GM19468 (cell line): ENCODE results near the gene MAJIN.
A peak's percentile ranks its signal among the peaks of the same experiment; 100 is the strongest.

ENCODE experiments used
- ATAC-seq: cut with Tn5 transposase; IDR thresholded peaks from one replicate; pipeline ENCODE4 v1.9.1; 2021; ENCODE audit warnings: mild to moderate bottlenecking, moderate library complexity, moderate number of reproducible peaks; ENCODE audit not compliant: unreplicated experiment; ENCODE audit errors: extremely low read depth

Gene MAJIN

DNA sequence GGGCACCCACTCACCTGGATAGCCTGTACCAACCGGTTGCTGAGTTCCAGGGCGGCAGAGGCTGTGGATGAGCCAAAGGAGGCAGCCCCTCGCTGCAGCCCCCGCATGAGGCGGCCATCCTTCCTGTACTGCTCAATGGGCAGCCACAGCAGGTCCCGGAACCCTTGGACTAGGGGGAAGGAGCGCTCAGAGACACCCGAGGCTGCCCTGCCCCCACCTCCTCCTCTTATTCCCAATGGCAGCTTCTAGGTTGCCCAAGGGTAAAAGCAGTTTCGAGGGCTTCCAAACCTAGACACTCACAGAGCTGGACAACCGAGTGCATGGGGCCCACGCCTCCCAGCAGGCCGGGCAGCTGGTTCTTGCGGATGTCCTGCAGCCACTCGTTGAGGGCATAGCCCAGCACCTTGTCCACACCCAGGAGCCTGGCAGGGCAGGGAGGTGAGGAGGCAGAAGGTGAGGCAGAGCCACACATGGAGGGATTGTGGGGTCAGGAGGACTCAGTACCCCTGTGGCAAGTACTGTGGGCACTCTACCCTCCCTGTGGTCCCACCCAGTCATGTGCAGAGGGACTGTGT, 75.4 kb downstream of the MAJIN start:
- no peak for ATAC-seq

DNA sequence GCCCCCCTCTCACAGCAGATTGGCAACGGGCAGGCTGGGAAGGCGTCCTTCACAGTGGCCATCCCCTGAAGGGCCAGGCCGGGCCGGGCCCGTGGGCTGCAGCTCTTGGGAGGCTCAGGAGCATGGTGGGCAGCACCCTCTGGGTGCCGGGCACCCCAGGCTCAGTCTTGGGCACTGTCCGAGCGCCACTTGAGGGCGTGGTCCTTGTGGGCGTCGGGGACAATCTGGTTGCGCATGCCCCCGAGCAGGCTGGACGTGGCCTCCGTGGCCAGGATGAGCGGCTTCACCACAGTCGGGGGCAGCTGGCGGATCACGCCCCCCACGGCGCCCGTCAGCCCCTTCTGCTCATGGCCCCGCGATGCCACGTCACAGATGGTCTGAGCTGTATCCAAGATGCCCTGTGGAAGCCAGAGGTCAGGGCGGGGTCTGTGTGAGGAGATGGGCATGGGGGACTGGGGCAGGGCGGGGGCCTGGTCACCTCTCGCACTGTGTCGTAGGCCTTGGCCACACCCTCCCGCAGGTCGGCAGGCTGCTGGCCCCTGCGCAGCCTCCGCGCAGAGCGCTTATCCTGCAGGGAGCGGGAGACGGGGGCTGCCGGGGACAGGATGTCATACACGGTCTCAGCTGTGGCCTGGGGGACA, 77.0 kb downstream of the MAJIN start:
- no peak for ATAC-seq

DNA sequence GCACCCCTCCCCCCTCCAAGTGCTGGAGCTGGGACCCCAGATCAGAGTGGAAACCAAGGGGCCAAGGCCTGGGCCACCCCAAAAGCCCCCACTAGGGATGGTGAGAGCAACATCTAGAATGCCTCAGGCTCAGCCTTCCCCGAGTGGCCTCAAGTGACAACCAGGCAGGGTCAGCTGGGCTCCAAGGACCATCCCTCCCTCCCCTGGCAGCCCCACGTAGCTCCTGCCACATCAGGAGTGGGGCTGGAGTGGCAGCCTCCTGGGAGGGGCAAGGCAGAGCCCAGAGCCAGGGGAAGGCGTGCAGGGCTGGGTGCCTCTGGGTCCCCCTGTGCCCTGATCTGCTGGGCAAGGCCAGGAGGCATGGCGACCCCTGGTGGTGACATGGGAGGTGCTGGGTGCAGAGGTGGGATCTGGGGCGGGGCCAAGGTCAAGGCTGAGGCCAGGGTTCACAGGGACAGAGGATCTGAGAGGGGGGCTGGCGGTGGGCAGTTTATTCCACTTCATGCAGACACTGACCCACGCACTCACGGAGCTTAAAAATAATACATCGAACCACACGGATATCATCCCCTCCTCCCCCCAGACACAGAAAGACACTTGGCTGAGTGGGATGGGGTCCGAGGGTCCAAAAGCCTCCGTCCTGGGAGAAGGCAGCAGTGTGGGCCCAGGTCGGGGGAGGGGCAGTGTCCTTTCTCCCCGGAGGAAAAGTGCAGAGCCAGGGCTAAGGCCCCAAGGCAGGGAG, 77.7 kb downstream of the MAJIN start:
- peak; percentile 39 for ATAC-seq

DNA sequence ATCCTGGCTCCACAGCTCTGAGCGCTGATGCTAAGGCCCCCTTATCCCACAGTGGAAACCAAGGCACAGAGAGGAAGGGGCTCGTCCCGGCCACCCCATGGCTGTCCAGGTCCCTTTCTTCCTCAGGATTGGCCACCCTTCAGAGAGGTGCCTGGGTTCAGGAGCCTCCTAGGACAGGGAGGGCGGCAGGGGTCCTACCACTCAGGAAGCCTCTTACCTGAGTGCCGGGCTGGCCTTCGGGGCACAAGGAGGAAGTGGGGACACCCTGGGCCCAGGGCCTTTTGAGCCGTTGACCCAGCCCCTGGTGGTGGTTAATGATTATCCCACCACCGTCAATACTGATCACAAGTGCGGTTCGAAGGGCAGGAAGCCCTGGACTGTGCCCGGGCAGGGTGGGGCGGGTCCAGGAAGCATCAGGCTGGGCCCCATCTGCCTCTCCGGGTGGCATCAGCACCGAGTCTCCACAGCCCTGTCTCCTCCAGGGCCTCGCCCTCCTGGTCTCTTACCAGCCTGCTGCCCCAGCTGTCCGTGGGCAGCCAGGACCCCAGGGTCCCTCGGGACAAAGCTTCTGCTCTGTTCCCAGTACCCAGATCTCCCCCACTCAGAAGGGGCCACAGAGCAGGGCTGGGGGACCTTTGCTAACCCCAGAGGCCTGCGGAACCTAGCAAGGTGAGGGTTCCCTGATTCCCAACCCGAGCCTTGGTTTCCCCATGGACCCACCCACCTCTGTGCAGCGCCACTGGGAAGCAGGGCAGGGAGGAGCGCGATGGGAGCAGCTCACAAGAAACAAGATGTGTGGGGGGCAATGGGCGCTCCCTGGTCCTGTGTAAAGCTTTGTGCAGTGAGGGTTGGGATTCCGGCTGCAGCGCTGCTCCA, 78.5 kb downstream of the MAJIN start:
- ATAC-seq, result no peak

DNA sequence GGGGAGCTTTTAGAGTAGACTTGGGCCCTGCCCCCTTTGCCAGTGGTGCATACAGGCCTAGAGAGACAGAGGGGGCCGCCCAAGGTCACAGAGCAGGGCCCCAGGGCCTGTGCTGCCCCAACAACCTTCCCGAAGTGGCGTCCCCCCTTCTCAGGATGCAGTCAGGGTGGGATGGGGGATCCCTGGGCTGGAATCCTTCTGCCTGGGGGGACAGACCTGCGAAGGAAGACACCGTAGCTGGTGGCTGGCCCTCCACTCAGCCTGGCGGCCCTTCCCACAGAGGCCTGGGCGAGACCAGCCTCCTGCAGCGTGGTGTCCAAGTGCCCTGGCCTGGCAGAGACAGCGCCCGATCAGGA, 79.1 kb downstream of the MAJIN start:
- no peak for ATAC-seq

DNA sequence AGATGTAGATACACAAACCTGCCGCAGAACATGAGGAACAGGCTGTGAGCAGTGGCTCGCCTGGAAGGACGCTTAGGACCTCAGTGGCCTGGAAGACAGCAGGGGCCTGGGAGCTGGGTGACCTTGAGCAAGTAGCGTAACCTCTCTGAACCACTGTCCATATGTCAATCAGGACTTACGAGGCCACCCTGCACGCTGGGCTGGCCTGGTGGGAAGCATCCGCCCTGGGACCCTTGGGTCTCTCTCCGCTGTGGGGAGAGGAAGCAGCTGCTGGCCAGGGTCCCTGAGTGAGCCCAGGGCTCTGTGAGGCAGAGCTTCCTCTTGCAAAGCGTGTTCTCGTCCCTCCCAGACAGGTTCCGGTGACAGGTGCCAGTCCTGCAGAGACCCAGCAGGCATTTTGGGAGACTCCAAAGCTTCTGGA, 79.5 kb downstream of the MAJIN start:
- no peak for ATAC-seq

DNA sequence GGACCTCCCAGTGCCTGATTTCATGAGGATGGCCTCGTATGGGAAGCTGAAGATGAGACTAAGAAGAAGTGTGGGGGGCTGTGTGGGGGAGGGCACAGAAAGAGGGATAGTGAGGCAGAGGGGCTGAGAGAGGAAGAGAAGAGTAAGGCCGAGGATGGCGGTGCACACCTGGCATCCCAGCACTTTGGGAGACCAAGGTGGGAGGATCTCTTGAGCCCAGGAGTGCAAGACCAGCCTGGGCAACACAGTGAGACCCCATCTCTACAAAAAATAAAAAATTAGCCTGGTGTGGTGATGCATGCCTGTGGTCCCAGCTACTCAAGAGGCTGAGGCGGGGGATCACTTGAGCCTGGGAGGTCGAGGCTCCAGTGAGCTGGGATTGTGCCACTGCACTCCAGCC, 80.0 kb downstream of the MAJIN start:
- no peak for ATAC-seq

DNA sequence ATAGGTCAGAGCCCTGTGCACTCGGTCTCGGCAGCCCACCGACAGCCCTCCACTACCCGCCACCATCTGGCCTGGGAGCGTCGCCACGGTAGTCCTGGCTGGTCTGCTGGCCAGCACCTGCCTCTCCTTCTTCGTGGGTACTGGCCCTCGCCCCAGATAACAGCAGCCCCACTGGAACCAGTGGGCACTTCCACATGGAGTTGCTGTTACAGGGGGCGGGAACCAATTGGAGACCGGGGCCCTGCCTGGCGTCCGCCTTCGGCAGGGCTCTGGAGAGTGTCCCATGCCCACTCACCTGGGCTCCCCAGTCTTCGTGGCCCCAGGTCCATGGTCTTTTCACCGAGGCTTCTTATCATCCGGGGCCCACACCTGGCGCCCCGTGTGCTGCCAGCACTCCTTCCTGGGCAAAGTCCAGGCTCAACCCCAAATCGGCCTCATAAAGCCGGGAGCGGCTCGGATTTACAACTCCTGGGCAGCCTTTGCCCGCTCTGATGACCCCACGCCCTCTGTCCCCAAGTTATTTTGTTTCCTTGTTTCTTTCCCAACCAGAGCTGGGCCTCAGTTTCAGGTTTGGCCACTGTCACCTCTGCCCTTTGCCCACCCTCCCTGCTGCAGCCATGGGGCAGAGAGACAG, 80.6 kb downstream of the MAJIN start:
- ATAC-seq, result no peak

DNA sequence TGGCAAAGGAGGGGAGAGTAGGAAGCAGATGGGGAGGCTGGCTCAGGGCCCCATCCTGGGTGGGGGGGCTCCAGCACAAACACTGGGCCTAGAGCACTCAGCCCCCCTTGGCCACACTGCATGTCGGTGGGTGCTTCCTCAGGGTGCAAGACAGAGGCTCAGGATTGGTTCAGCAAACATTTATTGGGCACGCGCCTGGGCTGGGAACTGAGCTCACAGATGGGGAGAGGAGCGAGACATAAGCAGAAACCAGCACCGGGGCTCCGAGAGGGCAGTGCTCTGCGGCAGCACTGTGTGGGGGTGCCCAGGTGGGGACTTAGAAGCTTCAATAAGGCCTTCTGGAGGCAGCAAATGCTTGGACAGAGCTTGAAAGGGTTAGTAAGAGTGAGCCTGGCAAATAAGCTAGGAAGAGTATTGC, 81.4 kb downstream of the MAJIN start:
- no peak for ATAC-seq

DNA sequence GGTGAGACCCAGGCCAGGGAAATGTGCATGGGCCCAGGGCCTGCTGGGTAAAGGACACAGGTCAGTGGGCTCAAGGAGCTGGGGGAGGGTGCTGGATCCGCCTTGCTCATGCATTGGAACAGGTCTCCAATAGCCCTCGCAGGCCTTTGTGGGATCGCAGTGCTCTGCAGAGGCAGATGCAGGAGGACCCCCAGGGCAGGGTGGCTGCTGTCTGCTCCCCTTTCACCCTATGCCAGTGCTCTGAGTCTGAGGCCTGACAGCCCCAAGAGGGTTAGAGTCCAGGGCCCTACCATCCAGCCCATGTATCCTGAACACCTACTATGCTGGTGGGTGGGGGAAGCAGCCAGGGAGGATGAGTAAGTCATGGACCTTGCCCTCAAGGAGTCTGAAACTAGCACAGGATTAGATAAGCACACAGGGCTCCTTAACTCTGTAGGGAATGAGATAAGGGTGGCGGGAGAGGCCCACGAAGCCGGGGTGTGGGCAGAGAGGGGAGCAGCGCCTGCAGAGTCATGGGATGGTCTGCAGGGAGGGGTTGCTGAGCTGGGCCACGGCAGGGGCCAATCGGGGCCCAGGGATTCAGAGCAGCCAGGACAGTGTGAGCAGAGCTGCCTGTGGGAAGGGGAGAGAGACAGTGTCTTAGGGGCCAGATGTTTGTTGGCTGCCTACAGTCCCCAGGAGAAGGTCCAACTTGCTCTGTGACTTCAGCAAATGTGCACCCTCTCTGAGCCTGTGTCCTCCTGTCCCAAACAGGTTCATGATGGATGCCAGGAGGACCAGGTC, 83.0 kb downstream of the MAJIN start:
- ATAC-seq, result no peak

DNA sequence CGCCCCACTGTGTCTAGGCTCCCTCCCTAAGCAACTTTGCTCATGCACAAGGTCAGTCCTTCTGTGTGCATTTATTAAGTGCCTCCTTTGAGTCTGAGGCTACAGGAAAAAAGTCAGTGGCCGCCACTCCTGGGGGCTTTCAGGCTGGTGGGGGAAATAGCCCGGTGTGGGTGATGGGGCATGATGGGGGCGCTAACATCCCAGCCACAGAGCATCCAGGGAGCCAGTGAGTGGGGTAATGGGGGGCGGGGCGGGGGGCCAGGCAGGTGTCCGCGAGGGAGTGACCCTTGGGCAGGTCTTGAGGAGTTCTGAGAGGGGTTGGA, 83.5 kb downstream of the MAJIN start:
- ATAC-seq, result no peak
